WTC11 (cell line): ENCODE results near the gene SH3PXD2A. TPM values are rescaled to one million over a fixed set of nuclear protein-coding genes. Genes with fewer than 3 reads are reported as not detected.

Experiments used
- ATAC-seq: fragments of 200-7000 bp; cut with Tn5 transposase; 2 replicates; pipeline ENCODE4 v1.10.0; 2021; ENCODE audit warnings: mild to moderate bottlenecking, moderate library complexity
- CTCF ChIA-PET: fragments of 300-600 bp; sonication (Branson Sonifier 250); formaldehyde crosslinking; loops from one replicate; lab custom pipeline; 2021; ENCODE audit warnings: antibody characterized with exemption; lab: Charles Lee
- POLR2A ChIA-PET: fragments of 350-600 bp; sonication (Branson Sonifier 250); formaldehyde crosslinking; loops from one replicate; lab custom pipeline; 2021; ENCODE audit warnings: antibody characterized with exemption; lab: Charles Lee
- DNase-seq: peaks from one replicate; pipeline ENCODE4 v3.0.0; 2021; ENCODE audit warnings: low spot score
- H3K27ac Mint-ChIP-seq: 2 replicates; pipeline ENCODE4 v1.8.0; 2021; ENCODE audit warnings: mixed read lengths
- H3K27me3 Mint-ChIP-seq: 2 replicates; pipeline ENCODE4 v1.8.0; 2021; ENCODE audit warnings: low read depth, mild to moderate bottlenecking, moderate library complexity, mixed read lengths
- H3K36me3 Mint-ChIP-seq: 2 replicates; pipeline ENCODE4 v1.8.0; 2021; ENCODE audit warnings: mixed read lengths
- H3K4me1 Mint-ChIP-seq: 2 replicates; pipeline ENCODE4 v1.8.0; 2022; ENCODE audit warnings: mixed read lengths
- H3K4me3 Mint-ChIP-seq: 2 replicates; pipeline ENCODE4 v1.8.0; 2021; ENCODE audit warnings: mild to moderate bottlenecking, moderate library complexity, mixed read lengths
- H3K9me3 Mint-ChIP-seq: 2 replicates; pipeline ENCODE4 v1.8.0; 2021; ENCODE audit warnings: mixed read lengths
- ETV6 ChIP-seq: sonication (generic); formaldehyde crosslinking; IDR thresholded peaks from 2 replicates; pipeline ENCODE4 v1.8.1; 2022; ENCODE audit warnings: mild to moderate bottlenecking, missing genetic modification reagents
- FOXJ3 ChIP-seq: sonication (generic); formaldehyde crosslinking; IDR thresholded peaks from 2 replicates; pipeline ENCODE4 v1.9.0; 2021; ENCODE audit warnings: missing genetic modification reagents, mild to moderate bottlenecking, borderline replicate concordance
- GTF2I ChIP-seq: fragments of 250-450 bp; sonication (Bioruptor Pico); conservative IDR thresholded peaks from 2 replicates; pipeline ENCODE4 v1.4.0; 2021; ENCODE audit warnings: mild to moderate bottlenecking
- HMGA2 ChIP-seq: fragments of 250-450 bp; sonication (Bioruptor Pico); IDR thresholded peaks from 2 replicates; pipeline ENCODE4 v1.4.0; 2021; ENCODE audit warnings: mild to moderate bottlenecking, moderate library complexity
- MXD4 ChIP-seq: fragments of 250-450 bp; sonication (Bioruptor Pico); IDR thresholded peaks from 2 replicates; pipeline ENCODE4 v1.8.0; 2021; ENCODE audit warnings: mild to moderate bottlenecking, moderate library complexity, borderline replicate concordance
- NR3C1 ChIP-seq: sonication (generic); formaldehyde crosslinking; conservative IDR thresholded peaks from 2 replicates; pipeline ENCODE4 v1.8.1; 2023; ENCODE audit warnings: low read depth, mild to moderate bottlenecking, missing genetic modification reagents
- RORB ChIP-seq: fragments of 250-450 bp; sonication (Bioruptor Pico); IDR thresholded peaks from 2 replicates; pipeline ENCODE4 v1.9.0; 2021; ENCODE audit warnings: mild to moderate bottlenecking
- TCF7 ChIP-seq: sonication (generic); formaldehyde crosslinking; IDR thresholded peaks from 2 replicates; pipeline ENCODE4 v1.8.0; 2022; ENCODE audit warnings: mild to moderate bottlenecking, low read depth, missing genetic modification reagents, moderate library complexity
- TEAD4 ChIP-seq: sonication (generic); formaldehyde crosslinking; IDR thresholded peaks from 2 replicates; pipeline ENCODE4 v1.8.0; 2022; ENCODE audit warnings: mild to moderate bottlenecking, missing genetic modification reagents
- TP53 ChIP-seq: sonication (generic); formaldehyde crosslinking; IDR thresholded peaks from 2 replicates; pipeline ENCODE4 v1.8.1; 2023; ENCODE audit warnings: mild to moderate bottlenecking, missing genetic modification reagents
- ZBTB21 ChIP-seq: sonication (generic); formaldehyde crosslinking; IDR thresholded peaks from 2 replicates; pipeline ENCODE4 v1.8.1; 2023; ENCODE audit warnings: mild to moderate bottlenecking, missing genetic modification reagents, borderline replicate concordance
- ZNF121 ChIP-seq: sonication (generic); formaldehyde crosslinking; IDR thresholded peaks from 2 replicates; pipeline ENCODE4 v1.8.0; 2023; ENCODE audit warnings: missing genetic modification reagents
- ZNF317 ChIP-seq: sonication (generic); formaldehyde crosslinking; IDR thresholded peaks from 2 replicates; pipeline ENCODE4 v1.8.1; 2023; ENCODE audit warnings: low read depth, mild to moderate bottlenecking, moderate library complexity, missing genetic modification reagents, borderline replicate concordance
- ZNF423 ChIP-seq: fragments of 250-450 bp; sonication (Bioruptor Pico); IDR thresholded peaks from 2 replicates; pipeline ENCODE4 v2.1.2; 2022; ENCODE audit warnings: mild to moderate bottlenecking, moderate library complexity
- ZNF671 ChIP-seq: fragments of 250-450 bp; sonication (Bioruptor Pico); IDR thresholded peaks from 2 replicates; pipeline ENCODE4 v1.8.0; 2021; ENCODE audit warnings: mild to moderate bottlenecking
- total RNA-seq: library from RNA; stranded (reverse); gene quantifications from 3 replicates; pipeline ENCODE4 v1.2.3, GENCODE V29; 2021
- TF ChIP-seq, protein P1 (sequence below): fragments of 250-450 bp; sonication (Bioruptor Pico); IDR thresholded peaks from 2 replicates; pipeline ENCODE4 v1.9.0; 2021; ENCODE audit warnings: moderate library complexity, mild to moderate bottlenecking, inconsistent platforms, borderline replicate concordance
- TF ChIP-seq, protein P2 (sequence below): fragments of 200-600 bp; IDR thresholded peaks from 2 replicates; pipeline ENCODE4 v1.8.0; 2022; ENCODE audit warnings: antibody characterized with exemption
- TF ChIP-seq, protein P3 (sequence below): fragments of 250-450 bp; sonication (Bioruptor Pico); IDR thresholded peaks from 2 replicates; pipeline ENCODE4 v1.8.0; 2021; ENCODE audit warnings: mild to moderate bottlenecking
- TF ChIP-seq, protein P4 (sequence below): sonication (generic); formaldehyde crosslinking; IDR thresholded peaks from 2 replicates; pipeline ENCODE4 v1.8.1; 2022; ENCODE audit warnings: missing genetic modification reagents, borderline replicate concordance
- TF ChIP-seq, protein P5 (sequence below): sonication (generic); formaldehyde crosslinking; IDR thresholded peaks from 2 replicates; pipeline ENCODE4 v1.8.1; 2023; ENCODE audit warnings: mild to moderate bottlenecking, missing genetic modification reagents, moderate library complexity
- TF ChIP-seq, protein P6 (sequence below): sonication (generic); formaldehyde crosslinking; IDR thresholded peaks from 2 replicates; pipeline ENCODE4 v1.8.0; 2022; ENCODE audit warnings: mild to moderate bottlenecking, missing genetic modification reagents
- TF ChIP-seq, protein P7 (sequence below): sonication (generic); formaldehyde crosslinking; conservative IDR thresholded peaks from 2 replicates; pipeline ENCODE4 v1.8.1; 2023; ENCODE audit warnings: mild to moderate bottlenecking, low read depth, missing genetic modification reagents, moderate library complexity
- TF ChIP-seq, protein P8 (sequence below): fragments of 250-450 bp; sonication (Bioruptor Pico); conservative IDR thresholded peaks from 2 replicates; pipeline ENCODE4 v1.9.0; 2021; ENCODE audit warnings: mild to moderate bottlenecking

SH3PXD2A gene
- total RNA-seq, 1 experiment from 2014 or later: 15.7 TPM

DNA sequence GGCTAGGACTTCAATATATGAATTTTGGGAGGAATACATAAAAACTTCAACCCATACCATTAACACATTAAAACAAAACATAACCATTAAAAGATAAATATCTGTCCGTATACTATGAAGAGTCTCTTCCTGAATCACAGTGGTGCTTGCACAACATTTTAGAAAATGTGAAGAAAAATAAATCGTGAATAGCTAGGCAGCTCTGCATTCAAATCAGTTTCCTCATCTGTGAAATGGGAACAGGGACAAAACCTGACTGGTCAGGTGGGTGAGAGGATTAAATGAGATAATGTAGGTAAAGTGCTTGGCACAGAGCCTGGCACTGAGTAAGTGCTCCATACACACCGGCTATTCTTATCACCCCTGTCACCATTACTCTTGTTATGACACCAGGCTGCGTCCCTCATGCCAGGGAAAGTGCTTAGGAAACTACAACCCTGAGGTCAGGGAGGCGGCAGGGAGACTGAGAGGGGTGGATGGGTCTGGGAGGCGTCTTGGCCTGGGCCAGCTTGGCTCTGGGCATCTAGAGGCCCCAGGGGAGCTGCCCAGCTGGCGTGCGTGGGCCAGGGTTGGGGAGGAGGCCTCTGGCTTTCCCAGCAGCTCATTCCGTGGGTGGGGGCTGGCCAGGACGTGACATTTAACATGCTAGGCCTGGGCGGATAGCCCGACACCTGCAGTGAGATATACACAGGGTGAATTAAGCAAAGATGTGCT lies 78.3 kb downstream of the SH3PXD2A start:
- H3K27me3 Mint-ChIP-seq: no peaks in the 10 kb centered on the region
- no peak overlapping the region for H3K4me3 Mint-ChIP-seq
- H3K36me3 Mint-ChIP-seq: no peaks in the 10 kb centered on the region
- TF ChIP-seq, protein P1, sequence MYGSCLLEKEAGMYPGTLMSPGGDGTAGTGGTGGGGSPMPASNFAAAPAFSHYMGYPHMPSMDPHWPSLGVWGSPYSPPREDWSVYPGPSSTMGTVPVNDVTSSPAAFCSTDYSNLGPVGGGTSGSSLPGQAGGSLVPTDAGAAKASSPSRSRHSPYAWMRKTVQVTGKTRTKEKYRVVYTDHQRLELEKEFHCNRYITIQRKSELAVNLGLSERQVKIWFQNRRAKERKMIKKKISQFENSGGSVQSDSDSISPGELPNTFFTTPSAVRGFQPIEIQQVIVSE (CRISPR knock-in tag): no peak
- TF ChIP-seq, protein P2, sequence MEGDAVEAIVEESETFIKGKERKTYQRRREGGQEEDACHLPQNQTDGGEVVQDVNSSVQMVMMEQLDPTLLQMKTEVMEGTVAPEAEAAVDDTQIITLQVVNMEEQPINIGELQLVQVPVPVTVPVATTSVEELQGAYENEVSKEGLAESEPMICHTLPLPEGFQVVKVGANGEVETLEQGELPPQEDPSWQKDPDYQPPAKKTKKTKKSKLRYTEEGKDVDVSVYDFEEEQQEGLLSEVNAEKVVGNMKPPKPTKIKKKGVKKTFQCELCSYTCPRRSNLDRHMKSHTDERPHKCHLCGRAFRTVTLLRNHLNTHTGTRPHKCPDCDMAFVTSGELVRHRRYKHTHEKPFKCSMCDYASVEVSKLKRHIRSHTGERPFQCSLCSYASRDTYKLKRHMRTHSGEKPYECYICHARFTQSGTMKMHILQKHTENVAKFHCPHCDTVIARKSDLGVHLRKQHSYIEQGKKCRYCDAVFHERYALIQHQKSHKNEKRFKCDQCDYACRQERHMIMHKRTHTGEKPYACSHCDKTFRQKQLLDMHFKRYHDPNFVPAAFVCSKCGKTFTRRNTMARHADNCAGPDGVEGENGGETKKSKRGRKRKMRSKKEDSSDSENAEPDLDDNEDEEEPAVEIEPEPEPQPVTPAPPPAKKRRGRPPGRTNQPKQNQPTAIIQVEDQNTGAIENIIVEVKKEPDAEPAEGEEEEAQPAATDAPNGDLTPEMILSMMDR: no peak
- TF ChIP-seq ZNF121: no peak
- no peak for TF ChIP-seq RORB (CRISPR knock-in tag)
- TF ChIP-seq TEAD4 (CRISPR knock-in tag): no peak
- TF ChIP-seq TCF7 (CRISPR knock-in tag): no peak
- TF ChIP-seq ZNF423 (CRISPR knock-in tag): no peak
- TF ChIP-seq, protein P3, sequence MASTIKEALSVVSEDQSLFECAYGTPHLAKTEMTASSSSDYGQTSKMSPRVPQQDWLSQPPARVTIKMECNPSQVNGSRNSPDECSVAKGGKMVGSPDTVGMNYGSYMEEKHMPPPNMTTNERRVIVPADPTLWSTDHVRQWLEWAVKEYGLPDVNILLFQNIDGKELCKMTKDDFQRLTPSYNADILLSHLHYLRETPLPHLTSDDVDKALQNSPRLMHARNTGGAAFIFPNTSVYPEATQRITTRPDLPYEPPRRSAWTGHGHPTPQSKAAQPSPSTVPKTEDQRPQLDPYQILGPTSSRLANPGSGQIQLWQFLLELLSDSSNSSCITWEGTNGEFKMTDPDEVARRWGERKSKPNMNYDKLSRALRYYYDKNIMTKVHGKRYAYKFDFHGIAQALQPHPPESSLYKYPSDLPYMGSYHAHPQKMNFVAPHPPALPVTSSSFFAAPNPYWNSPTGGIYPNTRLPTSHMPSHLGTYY: no peak
- TF ChIP-seq NR3C1 (CRISPR knock-in tag): no peak
- TF ChIP-seq, protein P4, sequence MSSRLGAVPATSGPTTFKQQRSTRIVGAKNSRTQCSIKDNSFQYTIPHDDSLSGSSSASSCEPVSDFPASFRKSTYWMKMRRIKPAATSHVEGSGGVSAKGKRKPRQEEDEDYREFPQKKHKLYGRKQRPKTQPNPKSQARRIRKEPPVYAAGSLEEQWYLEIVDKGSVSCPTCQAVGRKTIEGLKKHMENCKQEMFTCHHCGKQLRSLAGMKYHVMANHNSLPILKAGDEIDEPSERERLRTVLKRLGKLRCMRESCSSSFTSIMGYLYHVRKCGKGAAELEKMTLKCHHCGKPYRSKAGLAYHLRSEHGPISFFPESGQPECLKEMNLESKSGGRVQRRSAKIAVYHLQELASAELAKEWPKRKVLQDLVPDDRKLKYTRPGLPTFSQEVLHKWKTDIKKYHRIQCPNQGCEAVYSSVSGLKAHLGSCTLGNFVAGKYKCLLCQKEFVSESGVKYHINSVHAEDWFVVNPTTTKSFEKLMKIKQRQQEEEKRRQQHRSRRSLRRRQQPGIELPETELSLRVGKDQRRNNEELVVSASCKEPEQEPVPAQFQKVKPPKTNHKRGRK: no peak
- TF ChIP-seq, protein P5, sequence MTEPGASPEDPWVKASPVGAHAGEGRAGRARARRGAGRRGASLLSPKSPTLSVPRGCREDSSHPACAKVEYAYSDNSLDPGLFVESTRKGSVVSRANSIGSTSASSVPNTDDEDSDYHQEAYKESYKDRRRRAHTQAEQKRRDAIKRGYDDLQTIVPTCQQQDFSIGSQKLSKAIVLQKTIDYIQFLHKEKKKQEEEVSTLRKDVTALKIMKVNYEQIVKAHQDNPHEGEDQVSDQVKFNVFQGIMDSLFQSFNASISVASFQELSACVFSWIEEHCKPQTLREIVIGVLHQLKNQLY (CRISPR knock-in tag): no peak
- no peak for TF ChIP-seq HMGA2 (CRISPR knock-in tag)
- TF ChIP-seq, protein P6, sequence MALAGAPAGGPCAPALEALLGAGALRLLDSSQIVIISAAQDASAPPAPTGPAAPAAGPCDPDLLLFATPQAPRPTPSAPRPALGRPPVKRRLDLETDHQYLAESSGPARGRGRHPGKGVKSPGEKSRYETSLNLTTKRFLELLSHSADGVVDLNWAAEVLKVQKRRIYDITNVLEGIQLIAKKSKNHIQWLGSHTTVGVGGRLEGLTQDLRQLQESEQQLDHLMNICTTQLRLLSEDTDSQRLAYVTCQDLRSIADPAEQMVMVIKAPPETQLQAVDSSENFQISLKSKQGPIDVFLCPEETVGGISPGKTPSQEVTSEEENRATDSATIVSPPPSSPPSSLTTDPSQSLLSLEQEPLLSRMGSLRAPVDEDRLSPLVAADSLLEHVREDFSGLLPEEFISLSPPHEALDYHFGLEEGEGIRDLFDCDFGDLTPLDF (CRISPR knock-in tag): no peak
- no peak for TF ChIP-seq ZNF671 (CRISPR knock-in tag)
- no peak for TF ChIP-seq MXD4 (CRISPR knock-in tag)
- TF ChIP-seq ETV6 (CRISPR knock-in tag): no peak
- TF ChIP-seq, all 79 proteins: peak for 0
- ChIA-PET CTCF (interaction anchor here (0.7 to 1.8 kb wide), 3 partner anchors 24 to 184 kb away, joined by 3 to 5 read pairs (median 5); no protein-coding TSS in a partner anchor), POLR2A (no interaction called here)
- Mint-ChIP-seq H3K4me1 (peaks cover 14% of the 10 kb centered on the region), H3K27ac (no peak overlapping the region), H3K9me3 (no peaks in the 10 kb centered on the region)
- ATAC-seq: no peak
- DNase-seq: no peak

DNA sequence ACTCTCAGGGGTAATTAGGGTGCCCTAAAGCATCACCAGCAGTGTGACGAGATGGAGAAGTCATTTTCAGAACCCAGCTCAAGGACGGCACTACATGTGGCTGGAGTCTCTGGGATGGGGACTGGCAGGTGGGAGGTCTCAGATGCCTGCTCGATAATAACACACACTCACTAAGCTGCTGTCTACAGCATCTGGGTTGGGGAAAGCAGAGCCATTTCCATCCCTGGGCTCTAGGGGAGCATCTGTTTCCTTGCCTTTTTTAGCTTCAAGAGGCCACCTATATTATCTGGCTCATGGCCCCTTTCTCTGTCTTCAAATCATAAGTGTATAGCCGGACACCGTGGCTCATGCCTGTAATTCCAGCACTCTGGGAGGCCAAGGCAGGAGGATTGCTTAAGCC lies 79.6 kb downstream of the SH3PXD2A start:
- Mint-ChIP-seq H3K4me3 (no peak overlapping the region), H3K9me3 (no peaks in the 10 kb centered on the region), H3K36me3 (no peaks in the 10 kb centered on the region), H3K27ac (no peak overlapping the region), H3K27me3 (no peaks in the 10 kb centered on the region), H3K4me1 (peaks cover 13% of the 10 kb centered on the region)
- ChIA-PET POLR2A (no interaction called here), CTCF (interaction anchor here (0.6 to 1.5 kb wide), 6 partner anchors 23 to 1378 kb away, joined by 3 to 6 read pairs (median 4); no protein-coding TSS in a partner anchor)
- ATAC-seq (no peak), DNase-seq (no peak)
- TF ChIP-seq FOXJ3 (CRISPR knock-in tag) (no peak), ZNF423 (CRISPR knock-in tag) (no peak), ZBTB21 (CRISPR knock-in tag) (no peak), ZNF317 (no peak), GTF2I (no peak), TP53 (no peak)
- TF ChIP-seq, protein P7, sequence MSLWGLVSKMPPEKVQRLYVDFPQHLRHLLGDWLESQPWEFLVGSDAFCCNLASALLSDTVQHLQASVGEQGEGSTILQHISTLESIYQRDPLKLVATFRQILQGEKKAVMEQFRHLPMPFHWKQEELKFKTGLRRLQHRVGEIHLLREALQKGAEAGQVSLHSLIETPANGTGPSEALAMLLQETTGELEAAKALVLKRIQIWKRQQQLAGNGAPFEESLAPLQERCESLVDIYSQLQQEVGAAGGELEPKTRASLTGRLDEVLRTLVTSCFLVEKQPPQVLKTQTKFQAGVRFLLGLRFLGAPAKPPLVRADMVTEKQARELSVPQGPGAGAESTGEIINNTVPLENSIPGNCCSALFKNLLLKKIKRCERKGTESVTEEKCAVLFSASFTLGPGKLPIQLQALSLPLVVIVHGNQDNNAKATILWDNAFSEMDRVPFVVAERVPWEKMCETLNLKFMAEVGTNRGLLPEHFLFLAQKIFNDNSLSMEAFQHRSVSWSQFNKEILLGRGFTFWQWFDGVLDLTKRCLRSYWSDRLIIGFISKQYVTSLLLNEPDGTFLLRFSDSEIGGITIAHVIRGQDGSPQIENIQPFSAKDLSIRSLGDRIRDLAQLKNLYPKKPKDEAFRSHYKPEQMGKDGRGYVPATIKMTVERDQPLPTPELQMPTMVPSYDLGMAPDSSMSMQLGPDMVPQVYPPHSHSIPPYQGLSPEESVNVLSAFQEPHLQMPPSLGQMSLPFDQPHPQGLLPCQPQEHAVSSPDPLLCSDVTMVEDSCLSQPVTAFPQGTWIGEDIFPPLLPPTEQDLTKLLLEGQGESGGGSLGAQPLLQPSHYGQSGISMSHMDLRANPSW: no peak
- TF ChIP-seq, protein P8, sequence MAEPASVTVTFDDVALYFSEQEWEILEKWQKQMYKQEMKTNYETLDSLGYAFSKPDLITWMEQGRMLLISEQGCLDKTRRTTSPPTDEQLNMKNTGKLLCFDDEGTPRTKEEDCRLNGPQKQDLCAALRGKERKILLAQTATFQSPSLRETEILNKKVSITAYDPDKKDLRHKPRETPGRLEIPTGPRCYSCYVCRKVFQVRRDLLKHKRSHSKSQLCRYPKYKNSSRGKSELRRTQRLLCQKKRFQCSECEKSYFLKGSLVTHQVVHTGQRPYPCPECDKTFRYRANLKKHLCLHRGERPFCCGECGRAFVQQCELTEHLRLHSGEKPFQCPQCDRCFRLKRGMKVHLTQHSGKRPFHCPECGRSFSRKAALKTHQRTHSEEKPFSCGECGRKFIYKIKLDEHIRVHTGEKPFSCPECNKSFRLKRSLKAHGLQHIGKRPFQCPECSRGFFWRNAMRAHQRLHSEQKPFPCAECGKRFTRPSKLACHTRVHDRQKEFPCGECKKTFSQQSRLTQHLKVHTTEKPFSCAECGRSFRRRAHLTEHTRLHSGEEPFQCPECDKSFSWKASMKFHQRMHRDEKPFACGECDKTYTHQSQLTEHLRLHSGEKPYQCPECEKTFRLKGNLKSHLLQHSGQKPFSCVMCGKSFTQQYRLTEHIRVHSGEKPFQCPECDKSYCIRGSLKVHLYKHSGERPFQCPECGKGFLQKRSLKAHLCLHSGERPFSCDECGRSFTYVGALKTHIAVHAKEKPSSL (CRISPR knock-in tag): no peak
